ENCODE results near the gene TKTL2. TPM values are rescaled to one million over a fixed set of nuclear protein-coding genes. Genes with fewer than 3 reads are reported as not detected.

Gene TKTL2
- not detected in 2 replicates for total RNA-seq (2014; rRNA removed; shearing (Covaris generic))

- Histone ChIP-seq H3K36me3 (replicated peaks; ENCODE audit: control insufficient read depth, insufficient read depth, low read length) (no peaks in the 10 kb centered on the region), H3K27me3 (ENCODE audit: control insufficient read depth, insufficient read depth, low read length) (no peaks in the 10 kb centered on the region), H3K4me3 (ENCODE audit: insufficient read depth, low read depth, low read length) (no peak within 1 kb of the TSS)
- DNase-seq: no peak
Measured at GRCh38 chr4:163473576-163473975, at the start of gene TKTL2. Gene TKTL2, minus strand, starts transcription at chr4:163473754. Its CDS starts 20 bp downstream, at chr4:163473734.

GRCh38 chr4:163515198-163515597 lies 41.6 kb upstream of the TKTL2 start:
- Histone ChIP-seq H3K27me3 (ENCODE audit: control insufficient read depth, insufficient read depth, low read length) (no peaks in the 10 kb centered on the region), H3K4me3 (ENCODE audit: insufficient read depth, low read depth, low read length) (no peak overlapping the region), H3K36me3 (replicated peaks; ENCODE audit: control insufficient read depth, insufficient read depth, low read length) (peaks cover 10% of the 10 kb centered on the region)
- DNase-seq: no peak

- Histone ChIP-seq H3K36me3 (replicated peaks; ENCODE audit: control insufficient read depth, insufficient read depth, low read length) (peaks cover 6% of the 10 kb centered on the region), H3K27me3 (ENCODE audit: control insufficient read depth, insufficient read depth, low read length) (no peaks in the 10 kb centered on the region), H3K4me3 (ENCODE audit: insufficient read depth, low read depth, low read length) (no peak overlapping the region)
- DNase-seq: no peak
Measured at GRCh38 chr4:163505374-163505773, 31.8 kb upstream of the TKTL2 start.

GRCh38 chr4:163500586-163500985 lies 27.0 kb upstream of the TKTL2 start:
- no peaks in the 10 kb centered on the region for H3K27me3 ChIP-seq (ENCODE audit: control insufficient read depth, insufficient read depth, low read length)
- DNase-seq: no peak
- no peaks in the 10 kb centered on the region; the same call in none of the 2 replicates for H3K36me3 ChIP-seq (replicated peaks; ENCODE audit: control insufficient read depth, insufficient read depth, low read length)
- no peak overlapping the region for H3K4me3 ChIP-seq (ENCODE audit: insufficient read depth, low read depth, low read length)

- peak overlapping the region; percentile 56 for H3K4me3 ChIP-seq (ENCODE audit: insufficient read depth, low read depth, low read length)
- H3K36me3 ChIP-seq (replicated peaks; ENCODE audit: control insufficient read depth, insufficient read depth, low read length): no peaks in the 10 kb centered on the region; the same call in 1 of the 2 replicates
- no peaks in the 10 kb centered on the region for H3K27me3 ChIP-seq (ENCODE audit: control insufficient read depth, insufficient read depth, low read length)
- no peak for DNase-seq
Measured at GRCh38 chr4:163495900-163496299, 22.3 kb upstream of the TKTL2 start.

GRCh38 chr4:163494360-163495241 lies 21.0 kb upstream of the TKTL2 start, which contains the start of gene TMA16:
Gene TMA16, plus strand, starts transcription at chr4:163494690. Its CDS starts 112 bp downstream, at chr4:163494802.
- Histone ChIP-seq H3K36me3 (replicated peaks; ENCODE audit: control insufficient read depth, insufficient read depth, low read length) (no peaks in the 10 kb centered on the region; the same call in 1 of the 2 replicates), H3K27me3 (ENCODE audit: control insufficient read depth, insufficient read depth, low read length) (no peaks in the 10 kb centered on the region), H3K4me3 (ENCODE audit: insufficient read depth, low read depth, low read length) (peak within 1 kb of the TSS; percentile 56)
- DNase-seq: peak; percentile 83

GRCh38 chr4:163493643-163494359 lies 20.2 kb upstream of the TKTL2 start:
- Histone ChIP-seq H3K36me3 (replicated peaks; ENCODE audit: control insufficient read depth, insufficient read depth, low read length) (no peaks in the 10 kb centered on the region; the same call in 1 of the 2 replicates), H3K4me3 (ENCODE audit: insufficient read depth, low read depth, low read length) (peak overlapping the region; percentile 56), H3K27me3 (ENCODE audit: control insufficient read depth, insufficient read depth, low read length) (no peaks in the 10 kb centered on the region)
- no peak for DNase-seq

- H3K4me3 ChIP-seq (ENCODE audit: insufficient read depth, low read depth, low read length): no peak overlapping the region
- DNase-seq: no peak
- no peaks in the 10 kb centered on the region for H3K27me3 ChIP-seq (ENCODE audit: control insufficient read depth, insufficient read depth, low read length)
- H3K36me3 ChIP-seq (replicated peaks; ENCODE audit: control insufficient read depth, insufficient read depth, low read length): no peaks in the 10 kb centered on the region; the same call in 1 of the 2 replicates
Measured at GRCh38 chr4:163492951-163493504, 19.5 kb upstream of the TKTL2 start.

- Histone ChIP-seq H3K27me3 (ENCODE audit: control insufficient read depth, insufficient read depth, low read length) (no peaks in the 10 kb centered on the region), H3K4me3 (ENCODE audit: insufficient read depth, low read depth, low read length) (no peak overlapping the region), H3K36me3 (replicated peaks; ENCODE audit: control insufficient read depth, insufficient read depth, low read length) (no peaks in the 10 kb centered on the region)
- no peak for DNase-seq
Measured at GRCh38 chr4:163489929-163490328, 16.4 kb upstream of the TKTL2 start.

GRCh38 chr4:163486321-163486720 lies 12.8 kb upstream of the TKTL2 start:
- DNase-seq: no peak

GRCh38 chr4:163485589-163485988 lies 12.0 kb upstream of the TKTL2 start:
- DNase-seq: no peak
- no peaks in the 10 kb centered on the region for H3K36me3 ChIP-seq (replicated peaks; ENCODE audit: control insufficient read depth, insufficient read depth, low read length)

More at GRCh38 chr4:163486321-163486720, 12.8 kb upstream of the TKTL2 start:
- Histone ChIP-seq H3K36me3 (replicated peaks; ENCODE audit: control insufficient read depth, insufficient read depth, low read length) (no peaks in the 10 kb centered on the region), H3K27me3 (ENCODE audit: control insufficient read depth, insufficient read depth, low read length) (no peaks in the 10 kb centered on the region), H3K4me3 (ENCODE audit: insufficient read depth, low read depth, low read length) (no peak overlapping the region)

GRCh38 chr4:163484906-163485305 lies 11.4 kb upstream of the TKTL2 start:
- no peaks in the 10 kb centered on the region for H3K27me3 ChIP-seq (ENCODE audit: control insufficient read depth, insufficient read depth, low read length)
- H3K4me3 ChIP-seq (ENCODE audit: insufficient read depth, low read depth, low read length): no peak overlapping the region
- no peaks in the 10 kb centered on the region for H3K36me3 ChIP-seq (replicated peaks; ENCODE audit: control insufficient read depth, insufficient read depth, low read length)
- peak; percentile 65 for DNase-seq

More at GRCh38 chr4:163485589-163485988, 12.0 kb upstream of the TKTL2 start:
- Histone ChIP-seq H3K4me3 (ENCODE audit: insufficient read depth, low read depth, low read length) (no peak overlapping the region), H3K27me3 (ENCODE audit: control insufficient read depth, insufficient read depth, low read length) (no peaks in the 10 kb centered on the region)

- H3K4me3 ChIP-seq (ENCODE audit: insufficient read depth, low read depth, low read length): no peak overlapping the region
- no peaks in the 10 kb centered on the region for H3K27me3 ChIP-seq (ENCODE audit: control insufficient read depth, insufficient read depth, low read length)
- no peak for DNase-seq
Measured at GRCh38 chr4:163482190-163482589, 8.6 kb upstream of the TKTL2 start.

GRCh38 chr4:163476761-163477438 lies 3.3 kb upstream of the TKTL2 start:
- Histone ChIP-seq H3K4me3 (ENCODE audit: insufficient read depth, low read depth, low read length) (no peak overlapping the region), H3K36me3 (replicated peaks; ENCODE audit: control insufficient read depth, insufficient read depth, low read length) (no peaks in the 10 kb centered on the region), H3K27me3 (ENCODE audit: control insufficient read depth, insufficient read depth, low read length) (no peaks in the 10 kb centered on the region)
- no peak for DNase-seq

More at GRCh38 chr4:163482190-163482589, 8.6 kb upstream of the TKTL2 start:
- H3K36me3 ChIP-seq (replicated peaks; ENCODE audit: control insufficient read depth, insufficient read depth, low read length): no peaks in the 10 kb centered on the region
